ENCODE data around the gene REXO5. TPM values are rescaled to one million over a fixed set of nuclear protein-coding genes. Genes with fewer than 3 reads are reported as not detected.

The REXO5 gene
- total RNA-seq, 1 experiment from 2014 or later = 8.5 TPM

DNA sequence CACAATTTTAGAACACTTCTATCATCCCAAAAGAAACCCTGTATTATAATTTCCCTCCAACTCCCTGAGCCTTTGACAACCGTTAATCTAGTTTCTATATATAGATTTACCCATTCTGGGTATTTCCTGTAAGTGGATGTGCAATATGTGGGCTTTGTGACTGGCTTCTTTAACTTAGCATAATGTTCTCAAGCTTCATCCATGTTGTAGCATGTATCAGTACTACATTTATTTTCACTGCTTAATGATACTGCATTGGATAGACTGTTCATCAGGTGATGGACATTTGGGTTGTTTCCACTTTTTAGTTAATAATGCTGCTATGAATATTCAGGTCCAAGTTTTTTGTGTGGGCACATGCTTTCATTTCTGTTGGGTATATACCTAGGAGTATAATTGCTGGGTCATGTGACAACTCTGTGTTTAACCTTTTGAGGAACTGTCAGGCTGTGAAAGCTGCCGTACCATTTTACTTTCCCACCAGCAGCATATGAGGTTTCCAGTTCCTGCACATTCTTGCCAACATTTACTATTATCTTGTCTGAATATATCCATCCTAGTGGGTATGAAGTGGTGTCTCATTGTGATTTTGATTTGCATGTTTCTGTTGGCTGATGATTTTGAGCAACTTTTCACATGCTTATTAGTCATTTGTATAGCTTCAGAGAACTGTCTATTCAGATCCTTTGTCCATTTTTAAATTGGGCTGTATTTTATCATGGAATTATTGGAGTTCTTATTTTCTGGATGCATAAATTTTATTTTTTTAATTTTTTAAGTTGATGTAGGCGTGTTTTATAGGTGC, 16.4 kb downstream of the REXO5 start:
- POLR2A ChIA-PET = no interaction called here
- Mint-ChIP-seq H3K9me3 (peaks cover 3% of the 10 kb centered on the region; the same call in 1 of the 2 replicates), H3K27ac (no peak overlapping the region), H3K36me3 (peaks cover 22% of the 10 kb centered on the region), H3K4me1 (no peaks in the 10 kb centered on the region), H3K27me3 (ENCODE audit: low read depth) (no peaks in the 10 kb centered on the region), H3K4me3 (no peak overlapping the region)
- TF ChIP-seq NFE2L1 (CRISPR knock-in tag; IDR thresholded peaks at IDR 0.05) (no peak), JAZF1 (CRISPR knock-in tag; IDR thresholded peaks at IDR 0.05) (no peak), JUN (CRISPR knock-in tag; IDR thresholded peaks at IDR 0.05) (no peak), ZNF532 (CRISPR knock-in tag; IDR thresholded peaks at IDR 0.05; ENCODE audit: borderline replicate concordance) (no peak), CDX4 (CRISPR knock-in tag; IDR thresholded peaks at IDR 0.05; ENCODE audit: borderline replicate concordance) (no peak), IRF1 (CRISPR knock-in tag; IDR thresholded peaks at IDR 0.05) (no peak), GABPB1 (CRISPR knock-in tag; IDR thresholded peaks at IDR 0.05) (no peak), FOXJ3 (CRISPR knock-in tag; IDR thresholded peaks at IDR 0.05; ENCODE audit: borderline replicate concordance) (no peak), ZNF396 (CRISPR knock-in tag; IDR thresholded peaks at IDR 0.05; ENCODE audit: borderline replicate concordance) (no peak), ZNF138 (CRISPR knock-in tag; conservative IDR thresholded peaks at IDR 0.05) (no peak), FOXP4 (CRISPR knock-in tag; IDR thresholded peaks at IDR 0.05) (no peak), ZBTB43 (CRISPR knock-in tag; IDR thresholded peaks at IDR 0.05) (no peak), TEAD4 (CRISPR knock-in tag; IDR thresholded peaks at IDR 0.05) (no peak), NFATC4 (CRISPR knock-in tag; IDR thresholded peaks at IDR 0.05) (no peak), ZBTB21 (CRISPR knock-in tag; IDR thresholded peaks at IDR 0.05; ENCODE audit: borderline replicate concordance) (no peak), NFYB (CRISPR knock-in tag; conservative IDR thresholded peaks at IDR 0.05; ENCODE audit: low read depth) (no peak)
- no peak for DNase-seq (ENCODE audit: low spot score)
- CTCF ChIA-PET = no interaction called here
- ATAC-seq = no peak
